Measurements from ENCODE around the gene AKAP1. TPM values are rescaled to one million over a fixed set of nuclear protein-coding genes. Genes with fewer than 3 reads are reported as not detected.
"Not testable (repeated sequence)": the region's sequence is repeated elsewhere in the genome, so short reads cannot be mapped to it uniquely, and the experiment has no call there.

AKAP1 gene
- total RNA-seq, 1 donor from 2014 or later: 127 TPM

GRCh38 chr17:57099165-57099564, 14.1 kb downstream of the AKAP1 start:
- H3K27ac ChIP-seq: peak overlapping the region; percentile 74 to 98
- H3K36me3 ChIP-seq: no peaks in the 10 kb centered on the region
- intact Hi-C loops (cut with DNase I): no loop called here
- TF ChIP-seq CTCF (IDR thresholded peaks at IDR 0.05): no peak
- no peak overlapping the region for H3K4me3 ChIP-seq
- H3K4me1 ChIP-seq: peaks cover 19 to 65% of the 10 kb centered on the region in 2 donors
- DNase-seq (ENCODE audit: low spot score in 2 of 2): no peak
- no peaks in the 10 kb centered on the region for H3K9me3 ChIP-seq
- no peaks in the 10 kb centered on the region for H3K27me3 ChIP-seq

- TF ChIP-seq CTCF (IDR thresholded peaks at IDR 0.05): no peak
- no peak for DNase-seq (ENCODE audit: low spot score in 2 of 2)
- H3K4me1 ChIP-seq: peaks cover 9 to 47% of the 10 kb centered on the region in 2 donors
- no peak overlapping the region for H3K4me3 ChIP-seq
- H3K27me3 ChIP-seq: no peaks in the 10 kb centered on the region
- H3K9me3 ChIP-seq: no peaks in the 10 kb centered on the region
- intact Hi-C loops (cut with DNase I): loop anchor here (10.0 kb wide), 2 partner anchors 903 to 1837 kb away; partner anchors contain the start of genes HLF and SRSF1
- peaks cover 0 to 12% of the 10 kb centered on the region in 2 donors for H3K36me3 ChIP-seq
- H3K27ac ChIP-seq: no peak overlapping the region
These were observed 17.1 kb downstream of the AKAP1 start for GRCh38 chr17:57102122-57102521.

- peaks cover 0 to 14% of the 10 kb centered on the region in 2 donors for H3K36me3 ChIP-seq
- H3K4me1 ChIP-seq: peaks cover 4 to 43% of the 10 kb centered on the region in 2 donors
- not testable (repeated sequence) for DNase-seq (ENCODE audit: low spot score in 2 of 2); H3K27me3 ChIP-seq; H3K9me3 ChIP-seq; H3K4me3 ChIP-seq
- intact Hi-C loops (cut with DNase I): loop anchor here (10.0 kb wide), 2 partner anchors 902 to 1838 kb away; partner anchors contain the start of genes HLF and SRSF1
- peak overlapping the region in 1 of 2 donors; percentile 39 for H3K27ac ChIP-seq
These were observed 17.6 kb downstream of the AKAP1 start for GRCh38 chr17:57102660-57103059.

GRCh38 chr17:57104461-57105175, 19.6 kb downstream of the AKAP1 start:
- Histone ChIP-seq H3K36me3 (peaks cover 0 to 14% of the 10 kb centered on the region in 2 donors), H3K4me1 (peaks cover 9 to 41% of the 10 kb centered on the region in 2 donors), H3K27me3 (no peaks in the 10 kb centered on the region), H3K4me3 (no peak overlapping the region), H3K27ac (peak overlapping the region in 1 of 2 donors; percentile 39), H3K9me3 (no peaks in the 10 kb centered on the region)
- intact Hi-C loops (cut with DNase I): loop anchor here (5.0 to 10.0 kb wide), 3 partner anchors 558 to 1840 kb away; partner anchors contain the start of genes HLF and SRSF1
- TF ChIP-seq CTCF (IDR thresholded peaks at IDR 0.05): no peak
- no peak for DNase-seq (ENCODE audit: low spot score in 2 of 2)

GRCh38 chr17:57105591-57105990, 20.5 kb downstream of the AKAP1 start:
- intact Hi-C loops (cut with DNase I): loop anchor here (5.0 to 10.0 kb wide), 3 partner anchors 557 to 1841 kb away; partner anchors contain the start of genes HLF and SRSF1
- no peak overlapping the region for H3K4me3 ChIP-seq
- H3K36me3 ChIP-seq: peaks cover 0 to 17% of the 10 kb centered on the region in 2 donors
- TF ChIP-seq CTCF (IDR thresholded peaks at IDR 0.05): no peak
- DNase-seq (ENCODE audit: low spot score in 2 of 2): no peak
- no peaks in the 10 kb centered on the region for H3K27me3 ChIP-seq
- H3K4me1 ChIP-seq: peaks cover 19 to 42% of the 10 kb centered on the region in 2 donors
- peak overlapping the region in 1 of 2 donors; percentile 91 for H3K27ac ChIP-seq
- no peaks in the 10 kb centered on the region for H3K9me3 ChIP-seq

Data from ascending aorta (tissue), 2 donors.